Right lobe of liver (tissue), 6 donors: ENCODE results near the gene COQ8B. TPM values are rescaled to one million over a fixed set of nuclear protein-coding genes. Genes with fewer than 3 reads are reported as not detected.

Source experiments
- ATAC-seq, 4 donors: fragments of 200-7000 bp; cut with Tn5 transposase; one replicate each; pipeline ENCODE4 v1.9.1; 2020; ENCODE audit warnings: mild to moderate bottlenecking in 4 of 4, moderate library complexity in 4 of 4
- DNase-seq, 3 donors: peaks; one replicate each; pipeline ENCODE4 v3.0.0-alpha.2; 2020
- H3K27ac ChIP-seq, 3 donors: fragments of 200-600 bp; one replicate each; pipeline ENCODE4 v1.8.0; 2022
- H3K27me3 ChIP-seq, 2 donors: fragments of 200-600 bp; one replicate each; pipeline ENCODE4 v1.8.0; 2022
- H3K36me3 ChIP-seq, 4 donors: fragments of 200-600 bp; sonication (generic) in 1 of 4; one replicate each; pipeline versions ENCODE4 v1.5.1 to v1.8.0; 2017 to 2022; ENCODE audit warnings: control low read depth in 1 of 4
- H3K4me1 ChIP-seq, 4 donors: fragments of 200-600 bp; sonication (generic) in 1 of 4; one replicate each; pipeline versions ENCODE4 v1.5.1 to v1.8.0; 2017 to 2022; ENCODE audit warnings: control low read depth in 1 of 4
- H3K4me3 ChIP-seq, 3 donors: fragments of 200-600 bp; one replicate each; pipeline ENCODE4 v1.8.0; 2022
- H3K9me3 ChIP-seq, 4 donors: fragments of 200-600 bp; sonication (generic) in 1 of 4; one replicate each; pipeline versions ENCODE4 v1.5.1 to v1.8.0; 2017 to 2022; ENCODE audit warnings: control low read depth in 1 of 4
- POLR2A ChIP-seq: fragments of 450-650 bp; IDR thresholded peaks from one replicate; pipeline ENCODE4 v1.6.1; 2017; ENCODE audit warnings: antibody characterized with exemption, mild to moderate bottlenecking
- WGBS: methylation state at CpG from one replicate; pipeline ENCODE4 v1.1.6; 2018; ENCODE audit warnings: low coverage, low lambda C conversion rate; ENCODE audit not compliant: insufficient coverage; ENCODE audit errors: missing lambda C conversion rate; 5-methylcytosine and 5-hydroxymethylcytosine counted together
- intact Hi-C, 2 donors: fragments of 100-400 bp; cut with DNase I; formaldehyde crosslinking; loops; one replicate each; pipeline versions ENCODE4 v1.11.2 to v1.14.1; 2022
- total RNA-seq, 6 experiments: library from RNA; depleted of rRNA in 2 of 6; stranded (reverse); fragments of >200 nt in 2 of 6; fragmentation: NEBNext Ultra II Directional in 3 of 6; extraction: Animal tissue kit (Norgen Biotek cat#: 25700) in 3 of 6; gene quantifications; one replicate each; pipeline versions ENCODE4 v1.1.0 to v1.2.4, GENCODE V29; 2016 to 2023
- TF ChIP-seq, protein P1 (sequence below), 4 donors: fragments of 200-600 bp in 3 of 4; fragments of 450-650 bp in 1 of 4; IDR thresholded peaks; one replicate each; pipeline versions ENCODE4 v1.5.1 to v1.8.0; 2016 to 2022; ENCODE audit warnings: antibody characterized with exemption in 4 of 4, mild to moderate bottlenecking in 2 of 4
- donor health status: DM: no; HTN: yes; CAD: no.
- donor health status: DM: no; HTN: no; CAD: no.
- donor health status: DM: no; HTN: no; CAD: no.
- donor health status: DM: no; HTN: yes; CAD: no.
- donor health status: DM: no; HTN: yes; CAD: no.

Gene COQ8B
- total RNA-seq, 6 experiments from 2014 or later, result 15.1 to 30.6 (median 25.6) TPM

- Histone ChIP-seq H3K27me3 (no peaks in the 10 kb centered on the region), H3K9me3 (no peaks in the 10 kb centered on the region), H3K4me1 (no peaks in the 10 kb centered on the region), H3K36me3 (peaks cover 6 to 63% (median 13%) of the 10 kb centered on the region in 4 donors), H3K4me3 (no peak overlapping the region), H3K27ac (no peak overlapping the region)
- 100% methylated on average over 3 of the region's 4 CpGs for WGBS
- intact Hi-C loops, result no loop called here
- DNase-seq (no peak), ATAC-seq (no peak)
- no peak for TF ChIP-seq POLR2A
- TF ChIP-seq, protein P1, sequence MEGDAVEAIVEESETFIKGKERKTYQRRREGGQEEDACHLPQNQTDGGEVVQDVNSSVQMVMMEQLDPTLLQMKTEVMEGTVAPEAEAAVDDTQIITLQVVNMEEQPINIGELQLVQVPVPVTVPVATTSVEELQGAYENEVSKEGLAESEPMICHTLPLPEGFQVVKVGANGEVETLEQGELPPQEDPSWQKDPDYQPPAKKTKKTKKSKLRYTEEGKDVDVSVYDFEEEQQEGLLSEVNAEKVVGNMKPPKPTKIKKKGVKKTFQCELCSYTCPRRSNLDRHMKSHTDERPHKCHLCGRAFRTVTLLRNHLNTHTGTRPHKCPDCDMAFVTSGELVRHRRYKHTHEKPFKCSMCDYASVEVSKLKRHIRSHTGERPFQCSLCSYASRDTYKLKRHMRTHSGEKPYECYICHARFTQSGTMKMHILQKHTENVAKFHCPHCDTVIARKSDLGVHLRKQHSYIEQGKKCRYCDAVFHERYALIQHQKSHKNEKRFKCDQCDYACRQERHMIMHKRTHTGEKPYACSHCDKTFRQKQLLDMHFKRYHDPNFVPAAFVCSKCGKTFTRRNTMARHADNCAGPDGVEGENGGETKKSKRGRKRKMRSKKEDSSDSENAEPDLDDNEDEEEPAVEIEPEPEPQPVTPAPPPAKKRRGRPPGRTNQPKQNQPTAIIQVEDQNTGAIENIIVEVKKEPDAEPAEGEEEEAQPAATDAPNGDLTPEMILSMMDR (IDR thresholded peaks at IDR 0.05), result no peak
These were observed 9.6 kb upstream of the COQ8B start for GRCh38 chr19:40726279-40726678.

GRCh38 chr19:40724855-40725254 is 8.2 kb upstream of the COQ8B start:
- H3K27ac ChIP-seq, result no peak overlapping the region
- ATAC-seq, result no peak
- WGBS, result 100% methylated on average over 1 of the region's 3 CpGs
- TF ChIP-seq, protein P1 (IDR thresholded peaks at IDR 0.05), result no peak
- TF ChIP-seq POLR2A, result no peak
- no peak overlapping the region for H3K4me3 ChIP-seq
- no peak for DNase-seq
- H3K36me3 ChIP-seq, result peaks cover 0 to 49% (median 8%) of the 10 kb centered on the region in 4 donors
- H3K9me3 ChIP-seq, result no peaks in the 10 kb centered on the region
- peaks cover 0 to 14% (median 4%) of the 10 kb centered on the region in 4 donors for H3K4me1 ChIP-seq
- intact Hi-C loops, result no loop called here
- H3K27me3 ChIP-seq, result no peaks in the 10 kb centered on the region

DNA sequence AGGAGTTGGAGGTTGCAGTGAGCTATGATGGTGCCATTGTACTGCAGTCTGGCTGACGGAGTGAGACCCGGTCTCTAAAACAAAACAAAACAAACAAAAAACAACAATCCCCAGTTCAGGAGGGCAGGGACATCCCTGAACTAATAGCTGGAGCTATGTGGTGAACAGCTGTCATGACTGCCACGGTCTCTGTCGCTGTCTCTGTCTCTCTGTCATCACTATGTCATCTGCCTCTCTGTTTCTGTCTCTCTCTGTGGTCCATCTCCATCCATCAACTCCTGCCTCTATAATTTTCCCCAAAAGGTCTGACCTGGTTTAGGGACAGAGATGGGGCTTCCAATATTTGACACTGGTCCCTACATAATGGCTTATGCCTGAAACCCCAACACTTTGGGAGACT is 7.6 kb upstream of the COQ8B start:
- no peak for TF ChIP-seq POLR2A
- TF ChIP-seq, protein P1 (IDR thresholded peaks at IDR 0.05), result no peak
- Histone ChIP-seq H3K4me3 (no peak overlapping the region), H3K27ac (no peak overlapping the region), H3K9me3 (no peaks in the 10 kb centered on the region), H3K27me3 (no peaks in the 10 kb centered on the region), H3K4me1 (peaks cover 0 to 19% (median 7%) of the 10 kb centered on the region in 4 donors), H3K36me3 (peaks cover 0 to 44% (median 6%) of the 10 kb centered on the region in 4 donors)
- 86% methylated on average over 4 of the region's 4 CpGs for WGBS
- ATAC-seq, result no peak
- intact Hi-C loops, result no loop called here
- no peak for DNase-seq

GRCh38 chr19:40723661-40724254 is 7.1 kb upstream of the COQ8B start:
- Histone ChIP-seq H3K4me3 (no peak overlapping the region), H3K36me3 (peaks cover 0 to 38% (median 6%) of the 10 kb centered on the region in 4 donors), H3K4me1 (peaks cover 0 to 20% (median 7%) of the 10 kb centered on the region in 4 donors), H3K27ac (no peak overlapping the region), H3K9me3 (no peaks in the 10 kb centered on the region), H3K27me3 (no peaks in the 10 kb centered on the region)
- DNase-seq (no peak), ATAC-seq (no peak)
- TF ChIP-seq, protein P1 (IDR thresholded peaks at IDR 0.05), result no peak
- no peak for TF ChIP-seq POLR2A
- intact Hi-C loops, result no loop called here
- WGBS, result 100% methylated on average over 2 of the region's 5 CpGs
